Transverse colon (tissue), 4 donors: ENCODE measurements around the gene EME1. TPM values are rescaled to one million over a fixed set of nuclear protein-coding genes. Genes with fewer than 3 reads are reported as not detected.
A peak's percentile ranks its signal among the peaks of the same experiment; 100 is the strongest.

Source experiments
- DNase-seq: peaks from one replicate; pipeline ENCODE4 v3.0.0-alpha.2; 2019
- H3K27ac ChIP-seq, 4 donors: fragments of 200-600 bp; sonication (generic); 2 replicates each; pipeline ENCODE4 v1.5.1; 2016 to 2018; ENCODE audit warnings: inconsistent platforms in 4 of 4
- H3K27me3 ChIP-seq: fragments of 200-600 bp; sonication (generic); 2 replicates; pipeline ENCODE4 v1.5.1; 2017; ENCODE audit warnings: inconsistent platforms
- H3K36me3 ChIP-seq, 4 donors: fragments of 200-600 bp; sonication (generic); 2 replicates each; pipeline ENCODE4 v1.5.1; 2017 to 2019; ENCODE audit warnings: inconsistent platforms in 4 of 4
- H3K4me1 ChIP-seq, 4 donors: fragments of 200-600 bp; sonication (generic); 2 replicates each; pipeline ENCODE4 v1.5.1; 2017 to 2020; ENCODE audit warnings: inconsistent platforms in 4 of 4
- H3K4me3 ChIP-seq, 4 donors: fragments of 200-600 bp; sonication (generic); 1 replicate in 1 of 4; 2 replicates in 3 of 4; pipeline versions ENCODE4 v1.5.1 to v1.6.1; 2017 to 2019; ENCODE audit warnings: inconsistent platforms in 4 of 4
- H3K9me3 ChIP-seq, 2 donors: fragments of 200-600 bp; sonication (generic); 2 replicates each; pipeline ENCODE4 v1.5.1; 2017 to 2019; ENCODE audit warnings: inconsistent platforms in 2 of 2
- EP300 ChIP-seq: sonication (generic); formaldehyde crosslinking; IDR thresholded peaks from one replicate; pipeline ENCODE4 v1.6.1; 2017; ENCODE audit warnings: antibody characterized with exemption, low read depth
- POLR2A ChIP-seq: fragments of 450-650 bp; IDR thresholded peaks from one replicate; pipeline ENCODE4 v1.6.1; 2016; ENCODE audit warnings: antibody characterized with exemption, mild to moderate bottlenecking, moderate library complexity
- POLR2AphosphoS5 ChIP-seq, 3 donors: sonication (generic); formaldehyde crosslinking; IDR thresholded peaks; one replicate each; pipeline ENCODE4 v1.6.1; 2016; ENCODE audit warnings: antibody characterized with exemption in 3 of 3
- WGBS, 2 donors: methylation state at CpG; one replicate each; pipeline ENCODE4 v1.1.5; 2018; ENCODE audit warnings: low coverage in 1 of 2; 5-methylcytosine and 5-hydroxymethylcytosine counted together
- in situ Hi-C, 4 donors: fragments of 200-750 bp; cut with MboI; loops; one replicate each; pipeline versions ENCODE4 v1.15.0 to v1.15.1; 2017; ENCODE audit warnings: low sequenced_read_pairs in 3 of 4, low pct_ligation_motif_present in 1 of 4, low pct_unique_long_range_greater_than_20kb in 1 of 4
- intact Hi-C: fragments of 100-400 bp; cut with DNase I; formaldehyde crosslinking; loops from one replicate; pipeline ENCODE4 v1.15.1; 2023; ENCODE audit warnings: low total_unique reads
- total RNA-seq, 4 donors: library from RNA; depleted of rRNA; stranded (reverse); fragments of >200 nt; gene quantifications; one replicate each; pipeline ENCODE4 v1.1.0, GENCODE V29; 2016
- TF ChIP-seq, protein P1 (sequence below), 5 experiments: fragments of 200-600 bp in 3 of 5; fragments of 450-650 bp in 2 of 5; sonication (generic) in 3 of 5; IDR thresholded peaks; 1 replicate in 2 of 5; 2 replicates in 3 of 5; pipeline ENCODE4 v1.5.1; 2016 to 2017; ENCODE audit warnings: antibody characterized with exemption in 5 of 5, inconsistent platforms in 3 of 5, mild to moderate bottlenecking in 2 of 5, moderate library complexity in 1 of 5

Gene EME1
- total RNA-seq, 4 donors from 2014 or later: 1.4 to 1.6 TPM; not detected in 2

DNA sequence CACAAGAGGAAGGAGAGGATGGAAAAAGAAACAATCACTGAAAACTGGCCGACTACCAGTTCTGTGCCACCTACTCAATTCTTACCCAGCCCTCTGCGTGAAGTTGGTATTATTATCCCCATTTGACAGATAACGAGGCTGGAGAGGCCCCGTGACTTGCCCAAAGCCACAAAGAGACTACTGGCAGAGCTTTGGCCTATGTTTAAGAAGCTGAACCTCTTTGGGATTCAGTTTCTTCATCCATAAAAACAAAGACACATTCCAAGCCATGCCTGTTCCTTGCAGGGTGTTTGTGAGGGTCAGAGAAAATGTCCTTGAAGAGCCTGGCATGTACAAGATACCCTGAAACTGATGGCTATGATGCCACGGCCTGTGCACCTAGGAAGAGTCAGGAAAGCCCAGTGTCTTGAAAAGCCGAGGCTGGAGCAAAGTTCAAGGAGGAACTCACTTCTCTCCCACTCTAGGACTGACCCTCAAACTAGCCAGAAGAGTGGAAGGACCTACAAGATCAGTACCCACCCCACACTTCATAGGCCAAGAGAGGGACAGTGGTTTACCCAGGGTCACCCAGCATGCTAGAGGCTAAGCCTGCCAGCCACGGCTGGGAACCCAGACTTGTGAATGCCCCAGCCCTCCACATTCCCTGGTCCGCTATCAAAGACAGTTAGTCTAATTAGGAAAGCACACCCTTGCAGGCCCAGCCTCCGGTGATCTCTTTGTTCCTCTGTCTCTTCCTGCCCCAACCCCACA is 51.4 kb downstream of the EME1 start:
- H3K4me1 ChIP-seq: peaks cover 11 to 59% (median 43%) of the 10 kb centered on the region in 4 donors

DNA sequence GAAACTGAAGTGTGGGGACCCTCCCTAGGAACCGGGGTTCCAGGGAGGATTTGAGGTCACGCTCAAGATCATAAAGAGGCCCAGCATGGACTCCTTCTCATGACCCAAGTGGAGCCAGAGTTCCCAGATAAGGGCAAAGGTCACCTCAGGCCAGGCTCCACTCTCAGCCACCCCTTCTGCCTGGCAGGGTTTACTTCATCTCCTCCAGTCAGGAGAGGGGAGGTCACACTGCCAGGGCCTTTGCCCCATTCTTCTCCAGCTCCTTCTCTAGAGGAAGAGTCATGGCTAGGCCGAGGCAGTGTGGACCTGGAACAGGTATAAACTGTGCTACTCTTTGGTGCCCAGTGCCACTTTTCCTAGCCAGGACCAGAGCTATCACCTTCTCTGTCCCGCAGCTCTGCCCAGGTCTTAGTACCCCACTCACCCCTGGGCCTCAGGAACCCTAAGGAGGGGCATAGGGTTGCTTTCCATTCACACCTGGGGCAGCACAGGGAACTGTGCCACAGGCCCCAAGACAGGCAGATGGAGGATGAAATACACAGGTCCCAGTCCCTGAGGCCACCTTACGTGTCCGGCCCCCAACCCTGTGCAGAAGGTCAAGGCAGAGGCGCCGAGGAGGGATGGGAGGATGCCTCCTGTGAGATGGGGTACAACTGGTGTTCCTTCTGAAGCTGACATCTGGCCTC is 52.1 kb downstream of the EME1 start:
- Histone ChIP-seq H3K27ac (peak overlapping the region; percentile 87 to 92 (median 90)), H3K27me3 (no peaks in the 10 kb centered on the region), H3K36me3 (no peaks in the 10 kb centered on the region), H3K9me3 (no peaks in the 10 kb centered on the region), H3K4me1 (peaks cover 11 to 65% (median 46%) of the 10 kb centered on the region in 4 donors), H3K4me3 (peak overlapping the region; percentile 55 to 76 (median 64))
- no peak for DNase-seq
- WGBS, 2 donors: 81% methylated on average over 6 of the region's 8 CpGs; no CpG with 5 or more reads in 1 of the 2 donors
- in situ Hi-C loops (no loop called here), intact Hi-C loops (no loop called here)
- TF ChIP-seq EP300: no peak
- TF ChIP-seq, protein P1, sequence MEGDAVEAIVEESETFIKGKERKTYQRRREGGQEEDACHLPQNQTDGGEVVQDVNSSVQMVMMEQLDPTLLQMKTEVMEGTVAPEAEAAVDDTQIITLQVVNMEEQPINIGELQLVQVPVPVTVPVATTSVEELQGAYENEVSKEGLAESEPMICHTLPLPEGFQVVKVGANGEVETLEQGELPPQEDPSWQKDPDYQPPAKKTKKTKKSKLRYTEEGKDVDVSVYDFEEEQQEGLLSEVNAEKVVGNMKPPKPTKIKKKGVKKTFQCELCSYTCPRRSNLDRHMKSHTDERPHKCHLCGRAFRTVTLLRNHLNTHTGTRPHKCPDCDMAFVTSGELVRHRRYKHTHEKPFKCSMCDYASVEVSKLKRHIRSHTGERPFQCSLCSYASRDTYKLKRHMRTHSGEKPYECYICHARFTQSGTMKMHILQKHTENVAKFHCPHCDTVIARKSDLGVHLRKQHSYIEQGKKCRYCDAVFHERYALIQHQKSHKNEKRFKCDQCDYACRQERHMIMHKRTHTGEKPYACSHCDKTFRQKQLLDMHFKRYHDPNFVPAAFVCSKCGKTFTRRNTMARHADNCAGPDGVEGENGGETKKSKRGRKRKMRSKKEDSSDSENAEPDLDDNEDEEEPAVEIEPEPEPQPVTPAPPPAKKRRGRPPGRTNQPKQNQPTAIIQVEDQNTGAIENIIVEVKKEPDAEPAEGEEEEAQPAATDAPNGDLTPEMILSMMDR (IDR thresholded peaks at IDR 0.05): no peak
- no peak for TF ChIP-seq POLR2AphosphoS5 (IDR thresholded peaks at IDR 0.05)
- no peak for TF ChIP-seq POLR2A

More for the DNA sequence above, 51.4 kb downstream of the EME1 start:
- no peak for DNase-seq
- Histone ChIP-seq H3K27me3 (no peaks in the 10 kb centered on the region), H3K27ac (peak overlapping the region; percentile 14 to 92 (median 90)), H3K9me3 (no peaks in the 10 kb centered on the region), H3K4me3 (no peak overlapping the region), H3K36me3 (no peaks in the 10 kb centered on the region)
- in situ Hi-C loops (no loop called here), intact Hi-C loops (no loop called here)
- no peak for TF ChIP-seq EP300
- TF ChIP-seq, protein P1 (IDR thresholded peaks at IDR 0.05): no peak
- no peak for TF ChIP-seq POLR2A
- no peak for TF ChIP-seq POLR2AphosphoS5 (IDR thresholded peaks at IDR 0.05)
- 76 to 96% methylated on average over 4 to 9 of the region's 9 CpGs for WGBS, 2 donors

DNA sequence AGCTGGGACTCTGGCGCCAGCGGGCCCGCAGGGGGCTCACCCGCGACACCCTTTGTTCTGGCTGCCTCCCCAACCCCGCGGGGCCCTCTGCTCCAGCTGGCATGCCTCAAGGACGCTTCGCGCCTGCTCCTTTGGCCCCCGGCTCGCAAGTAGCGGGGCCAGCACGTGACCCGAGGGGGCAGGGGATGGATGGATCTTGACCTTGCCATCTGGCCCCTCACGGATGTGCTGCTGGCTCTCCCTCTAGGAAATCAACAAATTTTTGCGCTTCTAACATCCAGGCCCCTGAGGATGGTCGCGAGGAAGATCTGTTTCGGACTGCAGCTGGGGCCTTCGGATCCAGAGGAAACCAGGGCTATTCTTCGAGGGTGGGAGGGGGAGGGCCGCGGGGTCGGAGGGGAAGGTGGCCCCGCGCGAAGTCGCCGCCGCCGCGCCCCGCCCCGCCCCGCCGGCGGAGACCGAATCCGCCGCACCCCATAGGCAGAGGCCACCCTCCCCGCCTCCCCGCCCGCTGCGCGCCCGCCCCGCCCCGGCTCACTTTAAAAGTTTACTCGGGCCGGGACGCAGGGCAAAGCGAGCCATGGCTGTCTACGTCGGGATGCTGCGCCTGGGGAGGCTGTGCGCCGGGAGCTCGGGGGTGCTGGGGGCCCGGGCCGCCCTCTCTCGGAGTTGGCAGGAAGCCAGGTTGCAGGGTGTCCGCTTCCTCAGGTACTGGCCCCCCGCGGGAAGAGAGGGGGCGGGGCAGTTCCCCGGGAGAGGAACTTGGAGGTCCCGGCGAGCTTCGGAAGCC is 52.8 kb downstream of the EME1 start, which contains the start of gene ACSF2:
TSS of gene ACSF2 (plus strand) at position 537 of the 790 bp plus-strand sequence. CDS start at position 581, 44 bp downstream.
- TF ChIP-seq EP300: no peak
- peak; percentile 85 to 93 (median 89) for TF ChIP-seq POLR2AphosphoS5 (IDR thresholded peaks at IDR 0.05)
- TF ChIP-seq POLR2A: peak; percentile 84
- H3K4me3 ChIP-seq: peak within 1 kb of the TSS; percentile 55 to 76 (median 64)
- H3K36me3 ChIP-seq: no peaks in the 10 kb centered on the region
- H3K27me3 ChIP-seq: no peaks in the 10 kb centered on the region
- in situ Hi-C loops (no loop called here), intact Hi-C loops (no loop called here)
- DNase-seq: peak; percentile 88
- peaks cover 11 to 62% (median 43%) of the 10 kb centered on the region in 4 donors for H3K4me1 ChIP-seq
- WGBS, 2 donors: 4% methylated on average over 32 of the region's 70 CpGs; no CpG with 5 or more reads in 1 of the 2 donors
- H3K9me3 ChIP-seq: no peaks in the 10 kb centered on the region
- peak within 1 kb of the TSS; percentile 87 to 92 (median 90) for H3K27ac ChIP-seq

DNA sequence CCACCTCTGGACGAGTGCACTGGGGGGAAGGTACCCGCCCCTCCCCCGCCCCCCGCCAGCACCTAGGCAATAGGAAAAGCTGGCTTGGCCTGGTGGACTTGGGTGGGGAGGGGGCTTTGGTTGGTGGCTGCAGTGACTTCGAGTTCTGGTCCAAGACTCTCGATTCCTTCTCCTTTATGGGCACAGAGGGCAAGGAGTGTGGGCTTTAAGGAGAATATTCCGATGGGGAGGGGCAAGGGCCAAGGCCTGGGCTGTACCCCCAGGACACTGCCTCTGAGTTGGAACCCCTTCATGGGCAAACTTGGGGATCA is 53.4 kb downstream of the EME1 start:
- peak overlapping the region; percentile 87 to 92 (median 90) for H3K27ac ChIP-seq
- no peak for DNase-seq
- intact Hi-C loops (no loop called here), in situ Hi-C loops (no loop called here)
- peak overlapping the region; percentile 55 to 76 (median 64) for H3K4me3 ChIP-seq
- H3K27me3 ChIP-seq: no peaks in the 10 kb centered on the region
- H3K9me3 ChIP-seq: no peaks in the 10 kb centered on the region
- no peaks in the 10 kb centered on the region for H3K36me3 ChIP-seq
- 5% methylated on average over 4 of the region's 7 CpGs; no CpG with 5 or more reads in 1 of the 2 donors for WGBS, 2 donors
- H3K4me1 ChIP-seq: peaks cover 11 to 57% (median 39%) of the 10 kb centered on the region in 4 donors
- TF ChIP-seq POLR2A: no peak
- no peak for TF ChIP-seq POLR2AphosphoS5 (IDR thresholded peaks at IDR 0.05)
- TF ChIP-seq EP300: no peak
- TF ChIP-seq, protein P1 (IDR thresholded peaks at IDR 0.05): no peak
